Smooth muscle cell of the brain vasculature (primary cell): Measurements from ENCODE around the gene NT5E.

ENCODE experiments used
- DNase-seq: peaks from one replicate; pipeline ENCODE4 v3.0.0-alpha.2; 2012; ENCODE audit warnings: low read depth, low spot score

Gene NT5E

DNA sequence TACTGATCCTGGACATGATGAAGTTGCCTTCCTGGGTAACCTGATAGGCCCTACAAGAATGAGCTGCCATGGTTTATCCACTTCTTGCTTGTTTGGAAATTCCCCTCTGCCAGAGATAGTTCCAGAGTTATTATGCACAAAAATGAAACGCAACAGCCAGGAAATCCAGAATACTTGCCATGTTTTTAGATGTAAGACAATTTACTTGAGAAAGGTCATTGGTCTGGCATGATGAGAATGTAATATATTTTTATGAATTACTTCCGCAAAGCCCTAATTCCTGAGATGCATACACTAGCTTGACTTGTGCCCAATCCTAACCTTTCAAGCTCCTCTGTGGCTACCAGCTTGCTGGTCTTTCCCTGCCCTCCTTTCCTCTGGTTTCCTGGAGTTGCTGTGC, 27.9 kb upstream of the NT5E start:
- no peak for DNase-seq

DNA sequence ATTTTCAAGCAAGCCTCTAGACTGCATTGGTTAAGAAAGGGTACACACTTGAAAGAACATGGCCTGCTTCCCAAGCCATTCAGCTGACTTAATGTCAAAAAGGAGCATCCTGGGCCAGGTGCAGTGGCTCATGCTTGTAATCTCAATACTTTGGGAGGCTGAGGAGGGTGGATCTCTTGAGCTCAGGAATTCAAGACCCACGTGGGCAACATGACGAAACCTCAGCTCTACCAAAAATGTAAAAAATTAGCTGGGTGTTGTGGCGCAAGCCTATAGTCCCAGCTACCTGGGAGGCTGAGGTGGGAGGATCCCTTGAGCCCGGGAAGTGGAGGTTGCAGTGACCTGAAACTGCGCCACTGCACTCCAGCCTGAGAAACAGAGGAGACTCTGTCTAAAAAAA, 26.9 kb upstream of the NT5E start:
- DNase-seq = no peak

DNA sequence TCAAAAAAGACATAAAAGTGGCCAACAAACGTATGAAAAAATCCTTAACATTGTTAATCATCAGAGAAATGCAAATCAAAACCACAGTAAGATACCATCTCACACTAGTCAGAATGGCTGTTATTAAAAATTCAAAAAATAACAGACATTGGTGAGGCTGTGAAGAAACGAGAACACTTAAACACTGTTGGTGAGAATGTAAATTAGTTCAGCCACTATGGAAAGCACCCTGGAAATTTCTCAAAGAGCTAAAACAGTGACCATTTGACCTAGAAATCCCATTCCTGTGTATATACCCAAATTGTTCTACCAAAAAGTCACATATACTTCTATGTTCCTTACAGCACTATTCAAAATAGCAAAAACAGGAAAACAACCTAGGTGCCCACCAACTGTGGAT, 24.9 kb upstream of the NT5E start:
- no peak for DNase-seq

- DNase-seq = no peak
These were observed 23.9 kb upstream of the NT5E start for GRCh38 chr6:85425997-85426396.

- DNase-seq = no peak
These were observed 21.4 kb upstream of the NT5E start for GRCh38 chr6:85428486-85428885.

DNA sequence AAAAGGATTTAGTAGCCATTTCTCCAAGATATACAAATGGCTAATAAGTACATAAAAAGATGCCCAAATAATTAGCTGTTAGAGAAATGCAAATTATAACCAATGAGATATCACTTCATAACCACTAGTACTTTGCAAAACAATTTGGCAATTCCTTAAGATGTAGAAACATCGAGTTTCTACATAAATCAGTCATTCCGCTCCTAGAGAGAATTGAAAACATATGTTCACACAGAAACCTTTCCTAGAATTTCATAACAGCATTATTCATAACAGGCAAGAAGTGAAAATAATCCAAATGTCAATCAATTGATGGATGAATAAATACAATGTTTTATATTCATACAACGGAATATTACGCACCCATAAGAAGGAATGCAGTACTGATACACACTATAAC, 20.5 kb upstream of the NT5E start:
- no peak for DNase-seq

- DNase-seq = no peak
These were observed 18.6 kb upstream of the NT5E start for GRCh38 chr6:85431271-85431670.

GRCh38 chr6:85432554-85432953, 17.3 kb upstream of the NT5E start:
- DNase-seq = no peak

DNA sequence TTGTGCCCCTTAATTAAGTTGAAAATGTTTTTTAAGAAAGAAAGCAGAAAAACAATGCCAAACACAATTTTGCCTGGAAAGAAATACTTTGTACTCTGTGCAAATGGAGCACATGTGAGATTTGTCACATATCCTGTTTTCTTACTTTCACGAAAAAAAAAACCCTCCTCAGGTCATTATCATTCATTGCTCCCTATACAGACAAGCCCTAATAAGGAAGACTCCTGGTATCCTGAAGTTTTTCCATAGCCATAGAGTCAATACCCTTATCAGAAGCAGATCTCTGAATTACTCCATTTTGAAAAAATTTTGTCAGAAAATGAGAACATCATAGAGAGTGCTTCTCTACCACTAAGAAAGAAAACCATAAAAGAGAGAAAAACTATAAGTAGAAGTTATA, 14.0 kb upstream of the NT5E start:
- no peak for DNase-seq

- DNase-seq = no peak
These were observed 13.5 kb upstream of the NT5E start for GRCh38 chr6:85436411-85436810.

GRCh38 chr6:85436939-85437495, 12.9 kb upstream of the NT5E start:
- no peak for DNase-seq

GRCh38 chr6:85443349-85444117, 6.3 kb upstream of the NT5E start:
- no peak for DNase-seq

- no peak for DNase-seq
These were observed 480 bp upstream of the NT5E start for GRCh38 chr6:85449388-85449817.

GRCh38 chr6:85451565-85452306, 1.9 kb downstream of the NT5E start:
- no peak for DNase-seq

DNA sequence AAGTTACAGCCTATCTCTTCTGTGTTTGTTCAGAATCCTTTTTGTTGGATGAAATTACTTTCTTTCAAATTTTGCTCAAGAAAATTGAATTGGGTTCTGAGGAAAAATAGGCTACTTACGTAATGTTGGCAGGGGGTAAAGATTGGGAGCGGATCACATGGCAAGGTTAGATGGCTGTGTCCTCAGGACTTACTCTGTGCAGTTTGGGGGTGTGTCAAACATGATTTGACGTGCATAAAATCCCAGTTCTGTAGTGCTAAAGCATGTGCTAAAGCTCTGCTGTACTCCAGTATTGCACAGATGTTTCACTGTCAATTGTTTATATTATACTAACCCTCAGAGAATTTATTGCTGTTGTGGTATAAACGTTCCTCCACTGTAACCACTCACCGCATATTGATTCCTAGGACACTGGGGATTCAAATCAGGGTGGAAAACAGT, 2.6 kb downstream of the NT5E start:
- DNase-seq = no peak

- no peak for DNase-seq
These were observed 3.2 kb downstream of the NT5E start for GRCh38 chr6:85453052-85453451.

DNA sequence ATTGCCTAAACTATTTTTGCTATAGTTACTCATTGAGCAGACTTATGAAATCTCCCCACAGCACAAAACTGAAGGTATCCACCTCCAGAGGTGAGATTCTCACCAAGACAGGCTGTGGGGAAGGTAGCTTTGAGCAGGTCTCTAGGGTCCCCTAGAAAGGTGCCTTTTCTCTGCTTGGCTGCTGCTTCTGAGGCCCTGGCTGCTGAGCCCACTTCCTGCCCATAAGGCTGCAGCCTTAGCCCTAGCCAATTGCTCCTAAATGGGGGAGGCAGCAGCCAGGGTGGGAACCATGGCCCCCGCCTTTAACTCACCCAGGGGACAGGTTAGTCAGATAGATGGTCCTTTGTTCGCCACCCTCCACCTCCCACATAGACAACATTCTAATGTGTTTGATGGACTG, 3.6 kb downstream of the NT5E start:
- DNase-seq = no peak

GRCh38 chr6:85455471-85456026, 5.7 kb downstream of the NT5E start:
- no peak for DNase-seq

DNA sequence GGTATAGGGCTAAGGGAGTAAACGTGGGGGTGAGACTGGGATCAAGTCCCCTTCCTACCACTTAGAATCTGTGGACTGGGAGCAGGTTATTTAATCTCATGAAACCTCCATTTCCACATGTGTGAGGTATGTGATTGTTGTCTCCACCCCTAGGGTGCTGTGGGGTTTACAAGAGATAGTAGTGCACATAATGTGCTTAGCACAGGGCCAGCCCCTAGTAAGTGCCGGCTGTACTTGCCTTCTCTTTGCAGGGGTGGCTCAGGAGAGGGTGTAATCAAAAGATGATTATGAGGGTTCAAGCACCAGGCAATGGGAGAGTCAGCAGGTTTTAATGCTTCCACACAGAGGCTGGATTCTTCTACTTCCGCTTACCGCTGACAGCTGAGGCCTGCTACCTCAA, 6.9 kb downstream of the NT5E start:
- no peak for DNase-seq

- DNase-seq = no peak
These were observed 8.3 kb downstream of the NT5E start for GRCh38 chr6:85458184-85458583.

GRCh38 chr6:85458782-85459181, 8.9 kb downstream of the NT5E start:
- DNase-seq = no peak

GRCh38 chr6:85459224-85459901, 9.5 kb downstream of the NT5E start:
- no peak for DNase-seq
